Measurements from ENCODE around the gene KLF12.

KLF12 gene

DNA sequence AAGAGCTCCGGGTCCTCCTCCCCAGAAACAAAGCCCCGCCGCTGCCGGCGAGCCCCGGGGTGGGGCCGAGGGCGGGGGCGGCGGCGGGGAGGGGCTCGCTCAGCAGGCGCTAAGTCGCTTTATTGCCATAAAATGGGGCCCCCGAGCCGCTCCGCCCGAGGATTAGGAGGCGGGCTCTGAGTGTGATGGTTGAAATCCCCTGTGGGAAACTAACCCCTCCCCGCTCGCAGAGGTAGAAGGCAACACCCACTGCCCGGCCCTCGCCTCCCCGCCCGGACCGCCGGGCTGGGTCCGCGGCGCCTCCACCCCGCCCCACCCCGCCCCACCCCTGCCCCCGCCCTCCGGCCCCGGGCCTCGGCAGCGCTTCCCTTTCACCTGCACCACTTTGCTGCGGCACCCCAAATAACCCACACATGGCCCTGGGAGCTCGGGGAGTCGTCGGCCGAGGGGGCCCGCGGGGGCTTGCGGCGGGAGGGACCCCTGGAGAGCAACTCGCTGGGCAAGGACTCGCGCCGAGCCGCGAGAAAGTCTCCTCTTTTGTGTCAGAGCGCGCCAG, at the start of gene KLF12:
Gene KLF12, minus strand, starts transcription at position 184 of the 556 bp plus-strand sequence.
- DNase-seq (ENCODE audit: low read depth), result peak; percentile 91

DNA sequence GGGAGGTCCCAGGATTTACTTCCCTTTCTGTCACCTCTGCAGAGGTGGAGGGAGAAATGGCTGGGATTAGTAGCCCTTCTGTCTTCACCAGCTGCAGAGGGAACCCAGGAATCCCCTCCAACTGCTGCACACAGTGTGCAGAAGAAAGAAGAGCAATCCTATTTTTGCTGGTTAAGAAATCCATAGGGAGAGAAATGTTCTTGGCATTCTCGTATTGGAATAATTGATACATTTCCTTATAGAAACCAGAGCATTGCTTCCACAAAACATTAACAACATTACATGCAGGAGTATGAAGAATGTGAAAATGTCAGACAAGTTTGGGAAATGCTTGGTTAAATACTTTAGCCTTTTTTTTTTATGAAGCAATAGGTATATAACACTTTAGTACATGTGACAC, 48.3 kb upstream of the KLF12 start:
- DNase-seq (ENCODE audit: low read depth), result no peak

DNA sequence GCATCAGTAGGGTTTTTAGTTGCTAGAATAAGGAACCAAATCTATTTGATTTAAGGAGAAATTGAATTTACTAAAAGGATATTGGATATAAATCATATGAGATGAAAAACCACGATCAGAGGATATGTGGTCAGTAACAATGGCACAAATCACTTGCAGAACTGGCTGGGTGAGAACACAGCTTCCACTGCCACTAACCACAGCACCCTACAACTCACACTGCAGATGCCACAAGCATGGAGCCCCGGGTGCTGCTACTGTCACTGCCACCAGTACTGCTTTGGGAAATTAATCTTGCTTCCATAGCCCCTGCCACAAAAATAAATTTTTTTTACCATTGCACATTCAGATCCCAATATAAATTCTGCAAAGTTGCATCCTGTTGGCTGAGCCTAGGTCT, 40.6 kb upstream of the KLF12 start:
- no peak for DNase-seq (ENCODE audit: low read depth)

DNA sequence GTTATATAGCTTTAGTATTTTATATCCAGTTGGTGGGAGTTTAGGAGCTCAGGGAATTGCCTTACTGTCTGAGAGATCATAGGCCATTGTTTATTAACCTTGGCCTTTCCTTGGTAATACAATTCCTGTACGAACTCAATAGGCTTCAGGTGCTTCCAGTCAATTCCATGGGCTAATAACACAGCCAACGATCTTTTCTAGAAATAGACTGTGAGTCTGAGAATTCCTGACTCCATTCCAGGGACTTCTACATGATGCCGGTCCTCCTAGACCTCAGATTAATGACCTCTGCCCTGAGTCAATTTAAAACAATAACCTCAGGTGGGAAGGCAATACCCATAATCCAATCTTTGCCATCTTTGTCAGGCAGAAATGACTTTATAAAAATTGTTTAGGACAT, 39.6 kb upstream of the KLF12 start:
- no peak for DNase-seq (ENCODE audit: low read depth)

DNA sequence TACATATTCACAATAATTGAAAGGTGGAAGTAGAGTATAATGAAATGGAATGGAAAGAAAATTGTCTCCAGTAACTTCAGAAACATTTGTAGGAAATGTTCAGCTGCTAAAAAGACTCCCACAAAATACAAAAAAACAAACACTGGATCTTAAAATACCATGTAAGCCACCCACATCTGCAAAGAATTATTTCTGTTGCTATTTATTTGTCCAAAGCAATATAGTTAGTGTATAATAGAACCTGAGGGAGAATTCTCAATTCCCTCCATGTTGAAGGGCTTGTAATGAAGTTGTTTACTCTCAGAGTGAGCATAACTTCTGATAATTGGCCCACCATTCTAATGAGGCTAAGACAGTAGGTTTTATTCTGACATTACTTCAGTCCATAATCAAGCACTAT, 37.4 kb upstream of the KLF12 start:
- no peak for DNase-seq (ENCODE audit: low read depth)

DNA sequence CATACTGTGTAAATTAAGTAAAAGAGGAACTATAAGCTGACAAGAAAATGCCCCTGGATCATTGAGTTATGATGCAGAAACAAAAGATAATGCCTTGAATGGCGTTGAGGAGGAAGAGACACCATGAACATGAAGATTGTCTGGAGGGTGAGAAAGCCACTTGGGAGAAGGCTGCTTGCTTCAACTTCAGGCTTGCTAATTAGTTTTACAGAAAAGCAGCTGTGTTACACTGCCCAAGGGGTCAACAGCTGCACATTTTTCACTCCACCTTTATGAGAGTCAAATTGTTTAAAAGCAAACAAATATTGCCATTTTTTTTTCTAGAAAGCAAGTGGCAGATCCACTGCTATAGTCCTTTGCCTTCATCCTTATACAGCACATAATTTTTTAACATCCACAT, 35.5 kb upstream of the KLF12 start:
- no peak for DNase-seq (ENCODE audit: low read depth)

DNA sequence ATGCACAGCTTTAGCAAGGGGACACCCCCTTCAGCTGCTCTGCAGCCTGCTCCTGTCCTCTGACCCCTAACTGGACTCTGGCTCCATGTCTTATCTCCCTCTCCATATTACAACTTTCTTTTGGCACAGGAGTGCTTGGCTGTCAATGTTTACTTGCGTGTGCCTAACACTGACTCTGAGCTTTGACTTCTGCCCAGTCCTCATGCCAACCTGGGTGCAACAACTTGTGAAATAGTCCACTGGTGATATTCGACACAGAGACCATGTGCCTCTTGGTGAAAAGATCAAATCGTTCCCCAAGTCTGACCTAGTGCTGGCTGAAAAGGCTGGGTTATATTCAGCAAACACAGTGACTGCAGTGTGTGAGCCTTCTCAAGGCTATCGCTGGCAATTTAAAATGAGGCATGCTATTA, 34.1 kb upstream of the KLF12 start:
- DNase-seq (ENCODE audit: low read depth), result no peak

DNA sequence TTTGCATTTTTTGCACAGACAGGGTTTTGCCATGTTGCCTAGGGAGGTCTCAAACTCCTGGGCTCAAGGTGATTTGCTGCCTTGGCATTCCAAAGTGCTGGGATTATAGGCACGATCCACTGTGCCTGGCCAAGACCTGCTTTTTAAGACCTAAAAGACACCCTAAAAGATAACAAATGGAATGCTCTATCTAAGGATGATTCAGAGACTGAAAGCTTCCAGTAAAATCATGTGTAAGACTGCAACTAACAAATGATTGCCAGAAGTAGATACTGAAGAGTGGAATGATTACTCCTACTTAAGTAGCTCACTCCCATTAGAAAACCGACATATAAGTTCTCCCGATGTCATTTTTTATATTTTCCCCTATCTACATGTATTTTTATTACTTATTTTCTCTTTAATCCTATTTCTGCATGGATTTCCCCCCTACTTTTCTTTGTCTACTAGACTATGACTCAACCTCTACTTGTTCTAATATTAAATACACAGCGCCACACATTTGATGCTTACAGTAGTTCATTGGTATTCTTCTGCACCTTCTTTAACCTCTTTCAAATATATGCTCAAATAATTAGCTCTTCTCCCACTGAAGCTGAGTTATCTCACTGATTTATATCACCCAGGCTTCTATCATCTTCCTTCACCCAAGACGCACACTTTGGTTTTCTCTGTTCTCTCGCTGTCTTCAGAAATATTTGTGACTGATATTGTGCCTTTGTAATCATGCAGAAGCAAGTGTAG, 32.2 kb upstream of the KLF12 start:
- no peak for DNase-seq (ENCODE audit: low read depth)

DNA sequence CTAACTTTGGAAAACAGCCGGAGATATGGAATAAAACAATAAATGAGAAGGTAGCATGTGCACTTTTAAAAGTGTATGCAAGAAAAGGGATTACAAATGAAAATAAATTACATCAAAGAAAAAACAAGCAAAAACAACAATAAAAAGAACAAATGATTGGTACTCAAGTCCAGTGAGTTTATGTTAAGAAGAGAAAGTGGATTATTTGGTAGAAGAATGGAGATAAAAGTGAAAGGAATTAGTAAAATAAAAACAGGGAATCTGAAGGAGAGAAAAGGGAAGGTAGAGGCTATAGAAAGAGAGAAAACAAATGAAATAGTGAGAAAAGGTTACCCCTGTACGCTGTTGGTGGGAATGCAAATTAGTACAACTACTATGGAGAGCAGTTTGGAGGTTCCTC, 28.6 kb upstream of the KLF12 start:
- no peak for DNase-seq (ENCODE audit: low read depth)

DNA sequence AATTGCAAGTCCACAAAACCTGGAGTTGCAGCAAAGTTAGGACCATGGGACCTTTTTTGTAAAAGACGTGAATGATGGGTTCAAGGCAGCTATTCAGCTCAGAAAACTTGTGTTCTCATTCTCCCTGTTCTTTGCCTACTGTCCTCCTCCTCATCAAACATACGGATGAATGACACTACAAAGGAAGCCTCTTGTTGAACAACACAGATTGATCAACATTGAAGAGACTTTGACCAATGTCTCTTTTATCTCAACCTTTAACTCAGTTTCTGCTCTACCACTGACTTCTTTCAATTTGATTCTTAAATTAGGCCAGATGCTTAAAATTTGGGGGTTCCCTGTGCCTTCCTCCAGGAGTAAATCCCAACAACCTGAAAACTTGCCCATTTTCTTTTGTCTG, 27.9 kb upstream of the KLF12 start:
- DNase-seq (ENCODE audit: low read depth), result no peak

DNA sequence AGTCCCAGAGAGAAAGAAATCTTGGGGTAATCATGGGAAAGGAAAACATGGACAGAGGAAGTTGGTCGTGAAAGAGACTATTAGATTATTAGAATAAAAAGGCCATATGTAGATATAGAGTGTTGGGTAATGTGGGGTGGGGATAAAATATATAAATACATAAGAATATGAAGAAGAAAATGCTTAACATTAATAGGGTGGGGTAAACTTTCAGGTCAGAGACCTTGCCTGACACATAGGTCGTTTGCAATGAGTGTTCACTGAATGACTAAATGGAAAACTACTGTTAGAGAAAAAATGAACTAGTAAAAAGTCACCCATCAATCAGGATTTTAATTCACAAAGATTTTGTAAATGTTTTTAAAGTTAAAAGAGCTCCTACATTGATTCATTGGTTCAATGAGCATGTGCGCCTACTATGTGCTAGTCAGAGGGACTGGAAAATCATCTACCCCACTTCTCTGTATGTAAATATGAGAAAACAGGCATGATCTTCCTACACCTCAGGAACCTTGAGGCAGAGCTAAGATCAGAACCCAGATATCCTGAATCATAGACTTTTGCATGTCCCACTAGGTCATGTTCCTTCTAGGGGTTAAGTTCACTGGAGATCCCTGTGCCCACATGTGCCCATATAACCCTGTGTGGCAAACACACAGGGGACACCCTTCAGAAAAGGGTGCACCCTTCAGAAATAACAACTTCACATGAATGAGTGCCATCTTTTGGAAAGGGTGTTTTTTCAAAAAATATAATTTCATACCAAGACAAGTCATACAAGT, 24.6 kb upstream of the KLF12 start:
- DNase-seq (ENCODE audit: low read depth), result no peak

DNA sequence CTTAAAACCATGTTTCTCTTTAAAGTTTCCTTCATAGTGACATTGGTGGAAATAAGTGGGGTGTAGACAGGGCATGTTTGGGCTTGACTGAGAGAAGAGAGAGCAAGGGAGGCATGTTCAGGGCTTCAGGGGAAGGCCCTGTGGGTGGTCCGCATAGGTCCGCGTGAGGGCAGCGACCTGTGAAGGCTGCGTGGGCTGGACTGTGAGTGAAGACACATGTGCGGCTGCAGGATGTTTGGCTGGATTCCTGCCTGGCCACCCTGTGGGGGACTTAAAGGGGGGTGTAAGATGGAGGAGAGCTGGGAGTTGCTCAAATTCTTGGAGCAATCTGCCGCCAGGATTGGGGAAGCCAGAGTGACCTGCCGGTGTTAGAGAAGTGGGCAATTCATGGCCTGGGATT, 23.8 kb upstream of the KLF12 start:
- no peak for DNase-seq (ENCODE audit: low read depth)

DNA sequence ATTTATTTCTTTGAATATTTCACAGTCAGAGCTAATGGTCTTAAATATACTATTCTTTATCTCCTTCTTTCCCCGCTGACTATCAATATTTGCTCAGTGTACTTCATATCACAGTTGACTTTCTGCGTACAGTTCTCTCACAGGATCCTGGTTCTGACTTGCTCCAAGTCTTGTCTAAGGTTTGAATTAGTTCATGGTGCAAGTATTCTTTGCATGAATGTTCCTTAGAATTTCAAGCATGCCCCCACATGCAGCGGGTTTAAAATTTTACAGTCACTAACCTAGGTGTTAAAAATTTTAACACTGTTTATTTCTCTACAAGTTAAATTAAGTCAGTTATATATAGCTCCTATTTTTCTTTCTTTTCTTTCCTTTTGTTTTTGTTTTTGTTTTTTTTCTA, 20.8 kb upstream of the KLF12 start:
- no peak for DNase-seq (ENCODE audit: low read depth)

DNA sequence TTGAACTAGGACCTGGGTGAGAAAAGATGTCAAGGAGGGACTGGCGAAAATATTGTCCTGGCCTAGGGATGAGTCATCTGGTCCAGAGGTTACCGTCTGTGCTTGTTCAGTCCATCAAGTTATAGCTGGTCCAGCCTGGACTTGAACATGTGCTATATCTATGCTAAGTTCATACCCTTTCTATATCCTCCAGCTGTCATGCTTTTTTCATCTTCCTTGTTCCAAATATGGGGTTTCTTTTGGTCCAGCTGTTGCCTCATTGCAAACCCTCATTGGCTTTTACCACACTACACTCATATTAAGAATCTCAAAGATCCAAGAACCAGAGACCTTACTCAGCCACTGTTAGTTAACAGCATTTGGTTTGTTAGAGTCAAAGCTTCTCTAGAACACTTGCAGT, 19.1 kb upstream of the KLF12 start:
- DNase-seq (ENCODE audit: low read depth), result no peak

DNA sequence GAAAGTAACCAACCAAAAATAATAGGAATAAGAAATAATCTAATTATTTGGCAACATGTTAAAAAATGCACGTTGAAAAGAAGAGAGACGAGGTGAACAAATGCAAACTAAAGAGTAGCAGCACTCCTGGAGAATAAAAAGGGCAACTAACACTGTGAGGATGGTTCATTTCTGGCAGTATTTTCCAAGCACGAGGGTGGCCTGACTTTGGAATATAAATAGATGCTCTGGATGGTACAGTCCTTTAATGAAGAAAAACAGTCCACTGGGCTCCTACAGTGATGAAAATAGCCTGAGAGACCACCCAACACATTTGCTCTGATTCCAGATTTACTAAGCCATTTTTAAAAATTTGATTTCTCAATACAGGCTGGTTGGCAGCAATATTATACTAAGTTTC, 17.7 kb upstream of the KLF12 start:
- no peak for DNase-seq (ENCODE audit: low read depth)

DNA sequence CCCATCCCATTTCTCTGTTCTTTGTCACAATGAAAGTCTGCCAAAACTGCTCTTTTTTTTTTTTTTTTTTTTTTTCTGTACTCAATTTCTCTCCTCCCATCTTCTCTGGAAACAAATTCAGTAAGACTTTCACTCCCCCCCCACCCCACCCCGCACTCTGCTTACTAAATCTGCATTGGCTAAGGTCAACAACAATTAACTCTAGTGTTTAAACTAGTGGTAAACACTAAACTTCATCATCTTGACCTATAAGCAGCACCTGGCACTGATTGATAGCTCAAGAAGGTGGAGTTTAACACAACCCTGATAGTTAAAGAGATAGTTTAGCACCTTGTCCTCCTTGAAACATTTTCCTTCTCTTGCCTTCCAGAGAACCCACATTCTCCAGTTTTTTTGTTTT, 14.1 kb upstream of the KLF12 start:
- DNase-seq (ENCODE audit: low read depth), result no peak

DNA sequence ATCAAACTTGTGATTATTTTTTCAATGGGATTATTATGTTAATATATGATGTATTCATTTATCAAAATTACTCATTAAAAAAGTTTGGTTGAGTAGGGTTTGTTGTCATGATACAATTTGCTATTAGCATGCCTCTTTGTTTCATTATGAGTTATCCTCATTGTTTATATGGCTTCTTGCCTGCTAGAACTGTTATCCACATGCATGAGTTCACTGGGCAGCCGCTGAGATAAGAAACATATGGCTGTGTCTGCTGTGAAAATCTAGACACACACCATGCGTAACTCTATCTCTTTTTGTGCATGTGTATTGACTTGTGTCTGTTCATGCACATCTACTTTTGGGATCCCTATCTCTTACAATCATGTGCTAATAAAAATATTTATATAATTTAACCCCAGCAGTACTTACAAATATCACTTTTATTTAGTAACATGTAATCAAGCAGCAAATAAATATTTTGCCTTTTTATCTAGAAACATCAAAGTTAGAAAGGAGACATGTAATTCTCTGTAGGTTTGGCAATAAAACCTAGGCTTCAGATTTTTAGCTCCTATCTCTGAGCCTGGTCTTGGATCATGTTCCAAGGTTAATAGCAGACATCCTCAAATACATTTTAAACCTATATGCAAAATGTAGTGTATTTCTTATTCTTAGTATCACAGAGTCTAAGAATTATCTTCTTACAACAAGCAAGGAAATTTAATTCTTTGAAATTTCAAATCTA, 11.2 kb upstream of the KLF12 start:
- DNase-seq (ENCODE audit: low read depth), result no peak

DNA sequence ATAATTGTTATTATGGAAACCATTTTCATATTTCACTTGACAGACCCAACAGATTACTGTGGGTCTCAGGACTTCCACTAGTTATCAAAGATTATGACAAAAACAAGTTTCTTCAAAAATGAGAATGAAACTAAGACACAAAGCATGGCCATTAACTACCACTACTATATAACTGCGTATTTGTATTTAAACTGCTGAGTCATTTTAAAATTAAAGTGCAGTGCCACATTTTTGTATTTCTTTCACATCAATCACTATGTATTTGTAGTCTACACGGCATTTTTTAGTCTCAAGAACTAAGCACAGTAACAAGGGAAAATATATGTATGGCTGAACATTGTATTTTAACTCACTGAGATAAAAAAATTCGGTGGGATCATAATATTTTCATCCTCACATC, 10.1 kb upstream of the KLF12 start:
- DNase-seq (ENCODE audit: low read depth), result no peak

DNA sequence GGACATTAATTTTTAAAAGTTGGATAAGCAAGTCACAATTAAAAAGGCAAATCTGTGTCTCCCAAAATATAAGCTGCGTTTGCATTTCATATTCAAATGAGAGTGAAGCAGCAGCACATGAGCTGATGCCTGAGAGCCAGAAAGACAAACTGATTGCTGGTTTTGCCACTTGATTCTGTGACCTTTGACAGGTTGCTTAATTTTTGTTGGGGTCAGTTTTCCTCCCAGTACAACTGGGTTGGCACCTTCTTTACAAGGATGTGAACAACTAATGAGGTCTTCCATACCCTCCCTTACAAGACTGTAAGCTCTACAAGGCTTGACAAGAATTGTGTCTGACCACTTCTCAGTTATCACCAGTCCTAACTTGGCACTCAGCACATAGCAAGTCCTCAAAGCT, 8.1 kb upstream of the KLF12 start:
- no peak for DNase-seq (ENCODE audit: low read depth)

DNA sequence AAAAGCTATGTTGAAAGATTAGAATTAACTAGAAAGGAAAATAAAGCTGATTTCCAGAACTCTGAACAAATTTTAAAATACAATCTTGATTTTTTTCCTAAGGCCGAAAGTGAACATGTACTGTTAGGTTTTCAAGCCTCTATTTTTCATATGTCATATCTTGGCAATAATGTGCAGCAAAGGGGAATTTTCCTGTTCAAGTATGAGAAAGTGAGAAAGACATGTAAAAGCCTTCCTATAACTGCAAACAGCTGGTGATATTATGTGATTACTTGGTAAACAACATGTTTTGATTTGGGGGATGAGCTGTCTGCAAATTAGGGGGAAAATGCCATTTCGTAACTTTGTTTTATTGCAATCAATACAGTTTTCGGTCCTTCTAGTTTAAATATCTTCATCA, 4.0 kb upstream of the KLF12 start:
- DNase-seq (ENCODE audit: low read depth), result no peak

DNA sequence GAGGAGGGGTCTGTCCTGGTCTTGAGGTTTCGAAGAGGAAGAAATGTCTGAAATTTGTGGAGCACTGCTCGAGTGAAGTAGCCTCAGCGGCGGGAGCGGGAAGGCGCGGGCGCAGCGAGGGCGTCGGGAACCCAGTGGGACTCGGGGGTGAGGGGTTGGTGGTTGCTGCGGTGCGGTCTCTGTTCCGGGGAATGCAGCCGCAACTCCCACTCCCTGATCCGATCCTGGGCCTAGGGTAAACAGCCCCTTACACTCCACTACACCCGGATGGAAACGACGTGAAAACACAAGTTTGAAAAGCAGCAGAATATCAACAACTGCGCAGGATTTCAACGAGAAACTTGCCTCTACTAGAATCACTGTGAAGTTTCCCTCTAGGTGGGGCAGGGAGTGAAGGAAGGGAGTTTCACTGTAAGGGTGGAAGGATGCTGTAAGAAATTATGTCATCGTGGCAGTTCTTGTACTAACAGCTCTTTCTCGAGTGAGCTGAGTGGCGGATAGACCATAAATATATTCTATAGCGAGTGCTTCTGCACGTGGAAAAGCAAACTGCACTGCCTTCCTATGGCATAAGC, 2.0 kb upstream of the KLF12 start:
- DNase-seq (ENCODE audit: low read depth), result peak; percentile 9

DNA sequence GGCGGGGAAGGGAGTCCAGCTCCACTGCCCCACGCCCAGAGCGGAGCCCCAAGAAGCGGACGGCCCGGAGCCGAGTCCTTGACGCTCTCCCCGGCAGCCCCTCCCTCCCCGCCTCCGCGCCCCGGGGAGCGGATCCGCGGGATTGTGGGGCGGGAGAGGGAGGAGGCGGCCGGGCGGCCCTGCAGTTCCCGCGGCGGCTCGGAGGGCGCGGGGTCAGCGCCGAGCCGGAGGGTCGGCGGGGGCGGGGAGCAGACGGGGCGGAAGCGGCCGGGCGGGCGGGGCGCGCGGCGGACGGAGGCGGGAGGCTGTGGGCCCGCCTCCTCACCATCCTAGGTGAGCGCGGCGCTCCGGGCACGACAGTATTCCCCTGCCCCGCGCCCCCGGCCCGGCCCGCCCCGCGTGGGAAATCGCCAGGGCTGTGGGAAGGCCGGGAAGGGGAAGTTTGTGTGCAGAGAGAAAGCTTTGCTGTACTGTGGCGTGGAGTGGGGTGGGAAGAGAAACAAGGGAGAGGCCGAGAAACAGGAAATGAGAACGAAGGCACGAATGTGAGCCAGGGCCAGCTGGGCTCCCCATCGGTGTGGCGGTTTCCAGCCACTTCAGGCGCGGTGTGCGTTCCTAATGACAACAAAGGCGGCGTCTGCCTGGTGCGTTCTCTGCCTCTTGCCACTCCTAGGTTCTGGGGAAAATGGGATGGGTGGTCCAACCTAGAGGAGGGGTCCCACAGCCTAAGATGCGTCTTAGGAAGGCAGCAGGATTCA, 1.3 kb upstream of the KLF12 start:
- DNase-seq (ENCODE audit: low read depth), result peak; percentile 42
